Loucy (cell line): Measurements from ENCODE around the gene PDE2A.

ENCODE experiments used
- EZH2phosphoT487 ChIP-seq: fragments of 200-600 bp; IDR thresholded peaks from 2 replicates; pipeline ENCODE4 v1.6.1; 2018; ENCODE audit warnings: antibody characterized with exemption, mild to moderate bottlenecking, moderate library complexity, borderline replicate concordance
- TF ChIP-seq, protein P1 (sequence below): fragments of 200-600 bp; sonication (generic); conservative IDR thresholded peaks from 2 replicates; pipeline ENCODE4 v1.5.1; 2014; ENCODE audit warnings: mild to moderate bottlenecking, antibody characterized with exemption, low read length

DNA sequence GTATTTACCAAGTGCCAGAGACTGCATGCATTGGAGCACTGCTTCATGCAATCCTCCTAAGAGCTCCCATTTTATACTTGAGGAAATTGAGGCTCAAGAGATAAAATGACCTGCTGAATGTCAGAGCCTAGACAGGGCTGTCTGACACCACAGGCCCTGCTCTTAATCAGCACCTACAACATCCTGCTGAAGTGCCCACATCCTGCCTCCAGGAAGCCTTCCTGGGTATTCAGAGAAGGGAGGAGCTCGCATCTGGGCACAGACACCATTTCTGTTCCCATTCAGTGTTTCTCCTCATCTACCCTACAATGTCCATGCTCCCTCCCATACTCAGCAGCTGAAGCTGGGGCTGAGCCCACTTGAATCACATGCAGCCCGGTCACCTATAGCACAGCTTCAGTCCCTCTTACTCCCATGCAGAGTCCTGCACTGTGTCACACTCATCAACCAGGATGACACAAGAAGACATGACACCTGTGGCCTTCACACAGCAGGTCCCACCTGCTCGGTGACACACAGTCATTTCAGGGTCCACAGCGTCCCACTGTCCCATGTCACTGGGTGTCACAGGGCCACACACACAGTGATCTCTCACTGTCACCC lies 53.1 kb downstream of the PDE2A start:
- TF ChIP-seq, protein P1, sequence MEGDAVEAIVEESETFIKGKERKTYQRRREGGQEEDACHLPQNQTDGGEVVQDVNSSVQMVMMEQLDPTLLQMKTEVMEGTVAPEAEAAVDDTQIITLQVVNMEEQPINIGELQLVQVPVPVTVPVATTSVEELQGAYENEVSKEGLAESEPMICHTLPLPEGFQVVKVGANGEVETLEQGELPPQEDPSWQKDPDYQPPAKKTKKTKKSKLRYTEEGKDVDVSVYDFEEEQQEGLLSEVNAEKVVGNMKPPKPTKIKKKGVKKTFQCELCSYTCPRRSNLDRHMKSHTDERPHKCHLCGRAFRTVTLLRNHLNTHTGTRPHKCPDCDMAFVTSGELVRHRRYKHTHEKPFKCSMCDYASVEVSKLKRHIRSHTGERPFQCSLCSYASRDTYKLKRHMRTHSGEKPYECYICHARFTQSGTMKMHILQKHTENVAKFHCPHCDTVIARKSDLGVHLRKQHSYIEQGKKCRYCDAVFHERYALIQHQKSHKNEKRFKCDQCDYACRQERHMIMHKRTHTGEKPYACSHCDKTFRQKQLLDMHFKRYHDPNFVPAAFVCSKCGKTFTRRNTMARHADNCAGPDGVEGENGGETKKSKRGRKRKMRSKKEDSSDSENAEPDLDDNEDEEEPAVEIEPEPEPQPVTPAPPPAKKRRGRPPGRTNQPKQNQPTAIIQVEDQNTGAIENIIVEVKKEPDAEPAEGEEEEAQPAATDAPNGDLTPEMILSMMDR = no peak
- TF ChIP-seq EZH2phosphoT487 = no peak
